ENCODE data around the gene LIPG. TPM values are rescaled to one million over a fixed set of nuclear protein-coding genes. Genes with fewer than 3 reads are reported as not detected.

Gene LIPG
- total RNA-seq, 4 donors from 2014 or later: 4.9 to 11.5 (median 6.9) TPM

DNA sequence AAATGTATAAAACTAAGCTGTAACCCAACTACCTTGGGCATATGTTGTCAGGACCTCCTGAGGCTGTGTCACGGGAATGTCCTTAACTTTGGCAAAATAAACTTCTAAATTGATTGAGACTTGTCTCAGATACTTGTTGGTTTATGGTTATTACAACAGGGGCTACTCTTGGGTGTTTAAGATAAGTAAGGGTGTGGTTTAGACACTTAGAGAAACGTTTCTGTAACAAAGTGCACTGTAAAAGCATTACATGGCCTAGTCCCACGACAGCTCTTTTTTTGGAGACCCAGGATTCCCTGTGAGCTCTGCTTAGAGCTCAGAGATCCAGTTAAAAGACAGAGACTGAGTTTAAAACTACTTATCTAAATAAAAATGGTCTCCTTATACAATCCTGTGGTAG, 32.3 kb upstream of the LIPG start:
- in situ Hi-C loops (cut with MboI; ENCODE audit: low pct_ligation_motif_present in 1 of 4, low pct_unique_long_range_greater_than_20kb in 1 of 4, low sequenced_read_pairs in 3 of 4) (no loop called here), intact Hi-C loops (cut with DNase I; ENCODE audit: low total_unique reads) (no loop called here)
- Histone ChIP-seq H3K27ac (peak overlapping the region; percentile 25 to 67 (median 34)), H3K27me3 (no peaks in the 10 kb centered on the region), H3K9me3 (no peaks in the 10 kb centered on the region), H3K4me1 (peaks cover 0 to 15% (median 7%) of the 10 kb centered on the region in 4 donors), H3K4me3 (no peak overlapping the region), H3K36me3 (no peaks in the 10 kb centered on the region)
- DNase-seq: no peak
- TF ChIP-seq POLR2AphosphoS5 (IDR thresholded peaks at IDR 0.05) (no peak), EP300 (IDR thresholded peaks at IDR 0.05; ENCODE audit: low read depth) (no peak), POLR2A (IDR thresholded peaks at IDR 0.05) (no peak)
- TF ChIP-seq, protein P1, sequence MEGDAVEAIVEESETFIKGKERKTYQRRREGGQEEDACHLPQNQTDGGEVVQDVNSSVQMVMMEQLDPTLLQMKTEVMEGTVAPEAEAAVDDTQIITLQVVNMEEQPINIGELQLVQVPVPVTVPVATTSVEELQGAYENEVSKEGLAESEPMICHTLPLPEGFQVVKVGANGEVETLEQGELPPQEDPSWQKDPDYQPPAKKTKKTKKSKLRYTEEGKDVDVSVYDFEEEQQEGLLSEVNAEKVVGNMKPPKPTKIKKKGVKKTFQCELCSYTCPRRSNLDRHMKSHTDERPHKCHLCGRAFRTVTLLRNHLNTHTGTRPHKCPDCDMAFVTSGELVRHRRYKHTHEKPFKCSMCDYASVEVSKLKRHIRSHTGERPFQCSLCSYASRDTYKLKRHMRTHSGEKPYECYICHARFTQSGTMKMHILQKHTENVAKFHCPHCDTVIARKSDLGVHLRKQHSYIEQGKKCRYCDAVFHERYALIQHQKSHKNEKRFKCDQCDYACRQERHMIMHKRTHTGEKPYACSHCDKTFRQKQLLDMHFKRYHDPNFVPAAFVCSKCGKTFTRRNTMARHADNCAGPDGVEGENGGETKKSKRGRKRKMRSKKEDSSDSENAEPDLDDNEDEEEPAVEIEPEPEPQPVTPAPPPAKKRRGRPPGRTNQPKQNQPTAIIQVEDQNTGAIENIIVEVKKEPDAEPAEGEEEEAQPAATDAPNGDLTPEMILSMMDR (IDR thresholded peaks at IDR 0.05): no peak
- WGBS, 2 donors (ENCODE audit: low coverage in 1 of 2): 38 to 58% methylated on average over 3 of the region's 3 CpGs

DNA sequence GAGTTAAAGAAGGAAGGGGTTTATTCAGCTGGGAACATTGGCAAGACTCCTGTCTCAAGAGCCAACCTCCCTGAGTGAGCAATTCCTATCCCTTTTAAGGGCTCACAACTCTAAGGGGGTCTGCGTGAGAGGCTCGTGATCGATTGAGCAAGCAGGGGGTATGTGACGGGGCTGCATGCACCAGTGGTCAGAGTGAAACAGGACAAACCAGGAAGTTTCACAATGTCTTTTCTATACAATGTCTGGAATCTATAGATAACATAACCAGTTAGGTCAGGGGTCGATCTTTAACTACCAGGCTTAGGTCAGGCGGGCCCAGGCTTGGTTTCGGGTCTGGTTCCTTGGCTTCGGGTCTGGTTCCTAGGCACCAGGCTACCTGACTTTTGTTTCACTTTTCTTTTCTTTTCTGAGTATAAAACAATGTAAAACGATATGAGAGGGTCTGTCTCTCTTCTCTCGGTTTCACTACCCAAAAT, 30.1 kb upstream of the LIPG start:
- peak; percentile 15 for DNase-seq
- Histone ChIP-seq H3K4me3 (no peak overlapping the region), H3K36me3 (no peaks in the 10 kb centered on the region), H3K27ac (no peak overlapping the region), H3K9me3 (no peaks in the 10 kb centered on the region), H3K27me3 (no peaks in the 10 kb centered on the region), H3K4me1 (peaks cover 0 to 15% (median 7%) of the 10 kb centered on the region in 4 donors)
- in situ Hi-C loops (cut with MboI; ENCODE audit: low pct_ligation_motif_present in 1 of 4, low pct_unique_long_range_greater_than_20kb in 1 of 4, low sequenced_read_pairs in 3 of 4) (no loop called here), intact Hi-C loops (cut with DNase I; ENCODE audit: low total_unique reads) (no loop called here)
- TF ChIP-seq POLR2AphosphoS5 (IDR thresholded peaks at IDR 0.05): no peak
- TF ChIP-seq, protein P1 (IDR thresholded peaks at IDR 0.05): no peak
- no peak for TF ChIP-seq EP300 (IDR thresholded peaks at IDR 0.05; ENCODE audit: low read depth)
- TF ChIP-seq POLR2A (IDR thresholded peaks at IDR 0.05): no peak
- WGBS, 2 donors (ENCODE audit: low coverage in 1 of 2): 70 to 72% methylated on average over 3 to 10 of the region's 10 CpGs

DNA sequence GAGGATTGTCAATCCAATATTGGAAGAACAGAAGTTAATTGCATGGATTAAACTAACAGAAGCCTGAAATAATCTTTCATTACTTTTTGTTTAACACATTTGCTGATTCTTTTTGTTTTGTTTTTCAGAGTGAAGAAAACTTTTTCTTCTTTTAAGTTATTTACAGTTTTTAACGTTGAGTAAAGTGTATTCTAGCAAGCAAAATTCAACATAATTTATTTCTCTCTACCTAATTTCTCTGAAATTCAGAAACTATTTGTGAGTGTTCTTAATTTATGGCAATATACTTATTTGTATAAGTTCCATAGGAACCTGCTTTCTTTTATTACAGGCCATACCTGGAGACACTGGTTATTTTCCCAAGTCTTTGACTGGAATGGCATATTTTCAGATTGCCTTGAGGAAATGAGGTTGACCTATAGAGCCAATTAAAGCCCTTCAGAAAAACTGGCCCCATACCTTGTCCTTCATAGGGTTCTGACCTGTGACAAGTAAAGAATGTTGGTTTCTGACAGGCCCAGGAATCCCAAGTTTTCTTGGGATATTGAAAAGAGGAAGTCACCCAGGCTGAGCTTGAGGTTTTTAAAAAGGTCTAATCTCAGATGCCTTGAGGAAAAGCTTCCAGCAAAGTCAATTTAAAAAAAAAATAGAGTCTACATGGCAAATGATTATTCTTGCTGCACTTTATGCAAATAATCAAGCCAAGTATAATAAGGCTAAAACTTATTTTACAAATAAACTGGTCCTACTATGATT, 26.8 kb upstream of the LIPG start:
- Histone ChIP-seq H3K27me3 (no peaks in the 10 kb centered on the region), H3K9me3 (no peaks in the 10 kb centered on the region), H3K4me1 (peaks cover 0 to 5% (median 4%) of the 10 kb centered on the region in 4 donors), H3K27ac (no peak overlapping the region), H3K36me3 (no peaks in the 10 kb centered on the region), H3K4me3 (no peak overlapping the region)
- 80 to 88% methylated on average over 1 of the region's 1 CpG for WGBS, 2 donors (ENCODE audit: low coverage in 1 of 2)
- no peak for TF ChIP-seq EP300 (IDR thresholded peaks at IDR 0.05; ENCODE audit: low read depth)
- TF ChIP-seq, protein P1 (IDR thresholded peaks at IDR 0.05): no peak
- TF ChIP-seq POLR2AphosphoS5 (IDR thresholded peaks at IDR 0.05): no peak
- TF ChIP-seq POLR2A (IDR thresholded peaks at IDR 0.05): no peak
- in situ Hi-C loops (cut with MboI; ENCODE audit: low pct_ligation_motif_present in 1 of 4, low pct_unique_long_range_greater_than_20kb in 1 of 4, low sequenced_read_pairs in 3 of 4) (no loop called here), intact Hi-C loops (cut with DNase I; ENCODE audit: low total_unique reads) (no loop called here)
- DNase-seq: no peak

DNA sequence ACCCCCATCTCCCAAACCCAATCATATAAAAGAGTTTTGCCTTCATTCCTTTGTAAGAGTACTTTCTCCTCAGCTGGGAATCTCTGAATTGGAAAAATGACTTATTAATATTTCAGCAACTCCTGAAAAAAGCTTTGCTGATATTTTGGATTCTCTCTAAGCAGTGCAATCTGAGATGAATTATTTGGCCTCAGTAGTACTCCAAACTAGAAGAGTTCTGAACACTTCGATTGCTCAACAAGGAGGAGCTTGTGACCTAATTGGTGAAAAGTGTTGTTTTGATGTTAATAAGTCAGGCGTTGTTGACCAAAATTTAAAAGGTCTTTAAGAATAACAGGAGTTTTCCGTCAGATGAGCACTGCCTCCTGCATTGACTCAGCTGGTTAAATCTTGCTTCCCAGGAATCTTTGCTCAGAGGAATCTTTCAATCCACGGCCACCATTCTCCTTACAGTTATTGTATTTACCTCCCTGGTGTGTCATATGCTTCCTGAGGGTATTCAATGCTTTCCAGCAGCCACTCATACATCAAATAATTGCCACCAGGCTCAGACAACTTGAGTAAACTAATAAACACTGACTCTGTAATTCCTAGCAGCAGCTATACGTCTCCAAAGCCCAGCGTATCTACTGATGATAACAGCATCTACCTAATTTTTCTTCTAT, 24.5 kb upstream of the LIPG start:
- no peaks in the 10 kb centered on the region for H3K4me1 ChIP-seq
- DNase-seq: no peak
- intact Hi-C loops (cut with DNase I; ENCODE audit: low total_unique reads): no loop called here
- TF ChIP-seq, protein P1 (IDR thresholded peaks at IDR 0.05): no peak
- in situ Hi-C loops (cut with MboI; ENCODE audit: low pct_ligation_motif_present in 1 of 4, low pct_unique_long_range_greater_than_20kb in 1 of 4, low sequenced_read_pairs in 3 of 4): no loop called here
- H3K36me3 ChIP-seq: no peaks in the 10 kb centered on the region
- no peaks in the 10 kb centered on the region for H3K27me3 ChIP-seq
- no peak overlapping the region for H3K4me3 ChIP-seq
- 80 to 83% methylated on average over 5 to 6 of the region's 6 CpGs for WGBS, 2 donors (ENCODE audit: low coverage in 1 of 2)
- no peak overlapping the region for H3K27ac ChIP-seq
- H3K9me3 ChIP-seq: no peaks in the 10 kb centered on the region
